IMR-90 (cell line): Measurements from ENCODE around the gene C1QL4.

ENCODE experiments used
- CEBPB ChIP-seq: IDR thresholded peaks from 2 replicates; pipeline ENCODE4 v1.6.1; 2012; ENCODE audit warnings: low read depth, low read length, improper control_type of control experiment
- CTCF ChIP-seq: conservative IDR thresholded peaks from 2 replicates; pipeline ENCODE4 v1.5.1; 2012; ENCODE audit warnings: mild to moderate bottlenecking, low read depth, low read length, improper control_type of control experiment
- NFE2L2 ChIP-seq: fragments of 150-350 bp; IDR thresholded peaks from 2 replicates; pipeline ENCODE4 v1.6.1; 2016; ENCODE audit warnings: low read depth, mild to moderate bottlenecking, low read length
- RAD21 ChIP-seq: IDR thresholded peaks from 2 replicates; pipeline ENCODE4 v1.6.1; 2012; ENCODE audit warnings: low read length, improper control_type of control experiment
- RCOR1 ChIP-seq: IDR thresholded peaks from 2 replicates; pipeline ENCODE4 v1.6.1; 2012; ENCODE audit warnings: mild to moderate bottlenecking, low read length, improper control_type of control experiment; ENCODE audit not compliant: insufficient replicate concordance
- SMC3 ChIP-seq: fragments of 150-350 bp; IDR thresholded peaks from 2 replicates; pipeline ENCODE4 v1.6.1; 2016; ENCODE audit warnings: low read depth, mild to moderate bottlenecking, antibody characterized with exemption, low read length, moderate library complexity

DNA sequence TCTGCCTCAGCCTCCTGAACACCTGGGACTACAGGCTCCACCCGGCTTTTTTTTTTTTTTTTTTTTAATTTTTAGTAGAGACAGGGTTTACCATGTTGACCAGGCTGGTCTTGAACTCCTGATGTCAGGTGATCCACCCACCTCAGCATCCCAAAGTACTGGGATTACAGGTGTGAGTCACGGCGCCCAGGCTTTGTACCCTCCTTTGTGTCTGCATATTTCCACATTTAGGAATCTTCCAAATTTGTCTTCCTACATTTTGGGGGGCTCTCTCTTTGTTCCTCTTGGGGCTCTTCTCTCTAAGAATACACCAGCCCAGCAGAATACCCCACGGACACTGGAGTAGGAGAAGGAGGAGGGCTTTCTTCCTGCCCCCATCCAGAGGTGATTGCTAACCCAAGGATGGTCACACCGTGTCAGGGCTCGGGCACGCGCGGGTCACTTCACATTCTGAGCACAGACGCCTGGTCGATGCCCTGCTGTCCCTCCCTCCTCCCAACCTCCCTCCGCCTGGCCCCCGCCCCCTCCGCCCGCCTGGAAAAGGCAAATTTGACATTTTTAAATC is 7.6 kb upstream of the C1QL4 start:
- TF ChIP-seq CTCF (no peak), RCOR1 (no peak), CEBPB (no peak), SMC3 (no peak), RAD21 (no peak), NFE2L2 (no peak)
